DLD1 (cell line): ENCODE results near the gene MORN1.

Experiments used
- in situ Hi-C: cut with HindIII; loops from 2 replicates; pipeline ENCODE4 v1.10.0; 2017; ENCODE audit warnings: low sequenced_read_pairs

Gene MORN1

DNA sequence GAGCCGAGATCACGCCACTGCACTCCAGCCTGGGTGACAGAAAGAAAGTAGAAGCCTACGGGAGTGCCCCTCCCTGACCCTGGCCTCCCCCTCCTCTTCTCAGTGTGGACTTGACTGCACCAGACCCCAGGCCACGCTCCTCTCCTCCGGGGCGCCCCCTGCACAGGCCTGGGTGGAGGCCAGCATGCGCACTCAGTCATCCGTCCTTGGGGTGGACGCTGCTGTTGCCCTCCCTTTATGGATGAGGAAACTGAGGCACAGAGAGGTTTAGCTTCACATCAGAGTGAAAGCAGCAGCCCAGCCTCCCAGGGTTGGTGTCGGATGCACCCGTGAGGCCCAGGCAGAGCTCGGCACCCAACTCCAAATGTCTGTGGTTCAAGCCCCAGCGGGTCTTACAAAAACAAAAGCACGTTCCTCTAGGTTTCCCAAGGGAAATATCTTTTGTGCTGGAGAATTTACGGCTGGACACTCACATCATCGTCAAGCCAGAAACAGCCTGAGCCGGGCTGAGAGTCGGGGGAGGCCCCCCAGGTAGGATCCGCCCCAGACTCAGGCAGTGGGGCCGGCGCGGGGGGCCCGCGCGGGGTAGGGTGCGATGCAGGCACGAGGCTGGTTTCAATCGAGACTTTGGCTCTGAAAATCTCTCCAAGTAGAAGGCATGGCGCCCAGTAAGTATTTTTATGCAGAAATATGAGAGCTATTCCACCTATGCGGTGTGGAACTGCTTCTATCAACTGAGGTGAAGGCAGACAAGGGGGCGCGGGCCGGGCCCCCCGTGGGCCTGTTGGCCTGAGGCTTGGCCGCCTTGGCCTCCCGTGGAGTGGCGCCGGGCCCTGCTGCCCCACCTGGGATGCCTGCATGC is 36.6 kb downstream of the MORN1 start:
- in situ Hi-C loops = no loop called here

DNA sequence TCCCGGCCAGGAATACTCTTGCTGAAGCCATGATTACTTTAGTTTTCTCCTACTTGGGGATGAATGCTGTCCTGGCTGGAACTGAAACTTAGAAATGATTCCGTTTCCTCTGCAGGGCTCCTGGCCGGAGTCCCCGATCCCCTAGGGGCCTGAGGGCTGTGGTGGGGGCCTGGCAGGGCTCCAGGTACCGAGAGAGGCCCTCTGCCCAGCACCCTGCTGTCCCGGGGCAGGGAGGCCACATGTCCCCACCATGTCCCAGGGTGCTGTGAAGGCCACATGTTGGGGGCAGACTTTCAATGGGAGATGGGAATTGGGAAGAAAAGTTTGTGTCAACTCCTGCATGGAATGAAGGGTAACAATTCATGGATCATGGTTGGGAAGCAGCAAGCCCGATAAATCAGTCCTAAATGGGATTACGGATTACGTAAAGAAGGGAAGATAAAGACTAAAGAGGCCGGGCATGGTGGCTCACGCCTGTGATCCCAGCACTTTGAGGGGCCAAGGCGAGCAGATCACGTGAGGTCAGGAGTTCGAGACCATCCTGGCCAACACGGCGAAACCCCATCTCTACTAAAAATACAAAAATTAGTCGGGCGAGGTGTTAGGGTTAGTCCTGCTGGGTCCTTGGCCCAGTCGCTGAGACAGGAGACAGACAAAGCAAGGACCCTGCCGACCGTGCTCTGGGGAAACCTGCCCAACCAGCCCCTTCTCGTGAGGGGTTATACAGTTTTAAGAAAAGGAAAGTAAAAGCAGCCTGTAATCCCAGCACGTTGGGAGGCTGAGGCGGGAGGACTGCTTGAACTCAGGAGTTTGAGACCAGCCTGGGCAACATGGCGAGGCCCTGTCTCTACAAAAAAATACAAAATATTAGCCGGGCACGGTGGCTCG is 37.6 kb downstream of the MORN1 start:
- in situ Hi-C loops = no loop called here

DNA sequence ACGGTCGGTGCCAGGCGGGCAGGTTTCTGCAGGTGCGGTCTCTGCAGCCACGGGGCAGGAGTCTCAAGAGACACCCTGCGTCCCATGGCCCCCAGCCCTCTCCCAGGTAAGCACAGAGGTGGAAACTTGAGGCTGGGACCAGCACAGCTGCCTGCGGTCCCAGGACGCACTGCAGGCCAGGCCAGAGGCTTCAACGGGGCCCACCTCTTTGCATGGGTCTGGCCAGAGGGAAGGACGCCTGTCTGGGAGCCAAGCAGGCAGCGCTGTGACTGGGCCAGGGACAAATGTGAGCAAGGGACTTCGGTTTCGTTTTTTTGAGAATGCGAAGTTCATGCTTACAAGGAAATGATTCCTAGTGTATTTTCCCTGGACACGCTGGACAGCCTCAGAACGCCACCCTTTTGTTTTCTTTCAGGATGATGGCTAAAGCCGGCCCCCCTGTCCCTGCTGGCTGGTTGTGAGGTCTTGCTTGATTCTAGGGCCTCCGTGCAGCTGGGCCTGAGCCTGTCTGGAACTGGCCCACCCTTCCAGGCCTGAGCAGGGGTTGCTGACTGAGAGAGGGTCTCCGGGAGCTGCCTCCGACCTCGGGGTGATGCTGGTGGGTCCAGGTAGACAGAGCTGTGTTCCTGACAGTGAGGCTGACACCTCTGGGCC is 38.3 kb downstream of the MORN1 start:
- in situ Hi-C loops = no loop called here

DNA sequence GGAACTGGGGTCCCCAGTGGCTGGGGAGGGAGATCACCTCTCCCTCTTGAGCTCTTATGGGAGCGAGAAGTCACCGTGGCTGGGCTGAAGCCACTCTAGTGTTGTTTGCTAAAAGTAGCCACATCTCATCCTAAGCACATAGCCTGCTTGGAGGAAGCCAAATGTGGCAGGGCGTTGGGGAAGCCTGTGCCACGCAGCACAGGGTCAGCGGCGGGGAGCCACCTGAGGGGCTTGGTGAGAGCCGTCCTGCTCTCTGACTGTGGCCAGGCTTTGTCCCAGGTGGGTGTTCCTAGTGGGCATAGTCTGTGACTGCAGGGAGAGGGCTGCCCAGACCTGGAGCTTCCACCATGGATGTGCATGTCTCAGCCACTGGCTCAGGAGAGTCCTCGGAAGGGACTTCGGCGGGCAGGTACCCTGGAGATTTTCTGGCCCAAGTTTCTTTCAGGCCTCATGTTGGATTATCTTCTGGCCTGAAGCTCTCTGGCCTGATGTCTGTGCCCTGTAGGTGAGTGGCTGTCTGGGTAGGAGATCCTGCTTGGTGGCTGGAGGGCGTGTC is 38.9 kb downstream of the MORN1 start:
- in situ Hi-C loops = no loop called here

DNA sequence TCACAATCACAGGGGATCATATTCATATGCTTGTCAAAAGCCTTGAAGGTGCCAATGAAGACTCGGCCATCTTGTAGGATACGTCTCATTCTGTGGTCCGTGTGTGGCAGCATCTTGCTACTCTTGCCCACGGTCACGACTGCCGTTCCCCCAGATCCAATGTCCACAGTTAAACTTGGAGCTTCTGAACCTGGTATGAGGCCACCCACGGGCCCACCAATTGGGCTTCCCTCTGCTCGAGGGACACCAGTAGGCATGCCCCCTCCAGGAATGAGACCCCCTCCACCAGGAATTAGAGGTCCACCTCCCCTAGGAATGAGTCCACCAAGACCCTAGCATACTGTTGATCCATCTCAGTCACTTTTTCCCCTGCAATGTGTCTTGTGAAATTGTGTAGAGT is 39.6 kb downstream of the MORN1 start:
- in situ Hi-C loops = no loop called here

DNA sequence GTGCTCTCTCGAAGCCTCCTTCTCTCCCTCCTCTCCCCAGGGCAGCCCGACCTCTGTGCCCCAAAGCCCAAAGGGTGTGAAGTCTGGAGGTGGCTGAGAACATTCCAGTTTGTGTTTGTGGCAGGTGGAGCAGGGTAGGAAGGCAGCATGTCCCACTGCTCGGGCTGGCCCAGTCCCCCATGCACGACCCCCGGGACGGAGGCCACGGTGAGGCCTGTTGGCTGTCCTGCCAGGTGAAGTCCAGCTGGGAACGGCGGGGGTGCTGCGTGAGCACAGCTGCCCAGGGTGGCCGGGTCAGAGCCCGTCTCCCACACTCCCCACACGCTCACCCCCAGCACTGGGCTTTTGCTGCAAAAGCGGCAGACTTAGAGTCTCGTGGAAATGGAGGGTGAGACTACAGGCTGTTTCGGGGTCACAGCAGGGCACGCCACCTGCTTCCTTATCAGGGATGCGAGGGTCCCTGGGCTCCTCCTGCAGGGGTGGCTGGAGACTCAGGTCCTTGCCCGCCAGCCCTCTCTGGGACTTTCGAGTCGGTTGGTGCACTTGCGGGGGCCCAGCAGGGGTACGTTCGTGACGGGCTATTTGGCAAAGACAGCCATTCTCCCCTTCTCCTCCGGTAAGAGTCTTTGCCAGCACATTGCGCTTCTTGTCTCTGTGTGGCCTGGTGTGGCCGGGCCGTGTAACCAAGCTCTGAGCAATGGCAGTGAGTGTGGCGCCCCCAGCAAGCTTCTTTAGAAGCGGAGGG is 40.3 kb downstream of the MORN1 start:
- in situ Hi-C loops = no loop called here

DNA sequence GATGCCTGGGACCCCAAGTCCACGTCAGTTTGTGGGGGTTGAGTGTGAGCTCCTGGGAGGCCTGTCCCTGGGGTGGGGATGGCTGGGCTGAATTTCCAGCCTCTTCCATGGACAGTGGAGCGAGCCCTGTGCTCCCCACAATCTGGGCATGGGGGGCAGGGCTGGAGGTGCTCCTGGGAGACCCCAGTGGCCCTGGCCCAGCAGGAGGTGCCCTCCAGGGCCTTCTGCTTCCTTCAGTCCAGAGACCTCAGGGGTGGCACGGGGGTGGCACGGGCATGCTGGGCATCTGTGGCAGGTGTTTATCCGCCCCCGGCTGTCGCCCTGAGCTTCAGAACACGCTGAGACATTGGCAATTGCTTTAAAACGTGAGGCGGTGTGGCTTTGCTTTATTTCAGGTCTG is 40.9 kb downstream of the MORN1 start:
- in situ Hi-C loops = no loop called here

DNA sequence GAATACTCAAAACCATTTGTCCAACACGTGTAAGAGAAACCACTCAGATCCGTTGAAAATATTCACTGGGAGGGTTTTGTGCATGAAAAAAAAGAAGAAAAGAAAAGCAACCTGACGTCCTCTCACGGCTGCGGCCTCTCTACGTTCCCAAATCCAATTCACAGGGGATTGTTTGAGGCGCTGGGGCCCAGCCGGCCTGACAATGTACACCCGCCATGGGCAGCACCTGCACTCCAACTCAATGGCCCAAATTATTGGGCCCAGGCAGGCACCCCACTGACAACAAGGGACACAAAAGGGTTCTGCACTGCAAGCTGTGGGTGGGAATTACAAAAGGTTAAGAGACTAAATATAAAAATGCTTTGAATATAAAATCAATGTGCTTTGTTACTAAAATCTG is 41.5 kb downstream of the MORN1 start:
- in situ Hi-C loops = loop anchor here (10.0 kb wide), 1 partner anchor 155 kb away; the partner anchor contains the start of gene FAAP20

DNA sequence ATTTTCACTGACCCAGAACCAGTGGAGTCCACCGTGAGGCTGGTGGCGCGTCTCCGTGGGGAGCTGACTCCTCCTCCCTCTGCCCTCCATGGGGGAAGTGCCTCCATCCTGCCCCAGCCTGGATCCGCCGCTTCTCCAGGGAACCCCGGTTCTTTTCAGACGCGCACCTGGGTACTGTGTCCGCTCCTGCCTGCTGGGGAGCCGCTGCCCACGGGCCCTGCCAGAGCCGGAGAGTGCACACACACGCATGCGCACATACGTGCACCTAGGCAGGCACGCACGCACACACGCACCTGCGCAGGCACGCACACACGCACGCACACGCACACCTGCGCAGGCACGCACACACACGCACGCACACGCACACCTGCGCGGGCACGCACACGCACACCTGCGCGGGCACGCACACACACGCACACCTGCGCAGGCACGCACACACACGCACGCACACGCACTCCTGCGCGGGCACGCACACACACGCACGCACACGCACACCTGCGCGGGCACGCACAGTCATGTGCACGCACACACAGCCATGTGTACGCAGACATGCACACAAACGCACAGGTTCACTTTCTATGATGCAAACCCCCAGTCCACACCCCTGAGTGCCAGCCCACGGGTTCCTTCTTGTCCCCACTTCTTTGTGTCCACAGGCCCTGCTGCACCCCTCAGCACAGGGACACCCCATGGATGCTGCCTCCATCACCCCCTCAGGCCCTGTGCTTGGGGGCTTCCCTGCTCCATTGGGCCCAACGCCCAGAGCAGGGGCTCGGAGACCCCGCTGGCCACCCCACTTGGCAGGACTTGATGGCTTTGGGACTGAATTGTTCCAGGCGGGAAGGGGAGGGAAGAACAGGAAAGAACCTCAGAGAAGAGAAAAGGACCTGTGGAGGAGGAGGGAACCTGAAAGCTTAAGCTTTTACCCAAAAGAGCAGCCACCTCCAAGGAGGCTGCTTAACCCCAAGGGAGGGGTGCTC is 42.7 kb downstream of the MORN1 start:
- in situ Hi-C loops = loop anchor here (10.0 kb wide), 1 partner anchor 154 kb away; the partner anchor contains the start of gene FAAP20

DNA sequence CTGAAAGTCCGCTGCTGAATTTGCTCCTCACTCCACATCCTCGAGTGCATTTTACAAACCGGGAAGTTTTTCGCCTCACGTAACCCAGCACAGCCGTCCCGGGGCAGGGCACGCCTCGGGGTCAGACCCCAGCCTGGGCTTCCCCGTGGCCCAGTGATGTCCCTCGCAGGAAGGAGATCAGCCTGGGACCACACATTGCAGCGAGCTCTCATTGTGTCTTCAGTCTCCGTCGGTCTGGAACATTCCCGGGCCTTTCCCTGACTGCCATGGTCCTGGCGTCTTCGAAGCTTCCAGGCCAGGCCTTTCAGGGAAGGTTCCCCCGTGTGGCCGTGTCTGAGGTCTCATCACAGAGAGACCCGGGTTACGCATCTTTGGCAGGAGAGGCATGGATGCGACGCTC is 43.5 kb downstream of the MORN1 start:
- in situ Hi-C loops = loop anchor here (10.0 kb wide), 1 partner anchor 153 kb away; the partner anchor contains the start of gene FAAP20

DNA sequence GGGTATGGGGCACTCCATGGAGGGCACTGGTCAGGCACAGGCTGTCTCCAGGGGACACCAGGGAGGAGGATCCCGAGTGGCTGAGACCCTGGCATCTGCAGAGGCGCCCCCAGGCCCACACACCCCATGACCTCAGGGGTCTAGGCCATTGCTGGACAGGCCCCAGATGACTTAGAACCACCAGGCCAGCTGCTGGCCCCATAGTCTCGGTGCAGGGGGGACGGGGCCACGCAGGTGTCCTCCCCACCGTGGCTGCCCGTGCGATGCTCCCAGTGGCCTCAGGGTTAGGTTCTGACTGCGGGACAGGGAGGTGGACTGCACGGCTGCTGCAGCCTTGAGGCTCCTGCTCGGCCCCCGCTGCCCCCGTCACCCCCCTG is 44.0 kb downstream of the MORN1 start:
- in situ Hi-C loops = loop anchor here (10.0 kb wide), 1 partner anchor 153 kb away; the partner anchor contains the start of gene FAAP20

DNA sequence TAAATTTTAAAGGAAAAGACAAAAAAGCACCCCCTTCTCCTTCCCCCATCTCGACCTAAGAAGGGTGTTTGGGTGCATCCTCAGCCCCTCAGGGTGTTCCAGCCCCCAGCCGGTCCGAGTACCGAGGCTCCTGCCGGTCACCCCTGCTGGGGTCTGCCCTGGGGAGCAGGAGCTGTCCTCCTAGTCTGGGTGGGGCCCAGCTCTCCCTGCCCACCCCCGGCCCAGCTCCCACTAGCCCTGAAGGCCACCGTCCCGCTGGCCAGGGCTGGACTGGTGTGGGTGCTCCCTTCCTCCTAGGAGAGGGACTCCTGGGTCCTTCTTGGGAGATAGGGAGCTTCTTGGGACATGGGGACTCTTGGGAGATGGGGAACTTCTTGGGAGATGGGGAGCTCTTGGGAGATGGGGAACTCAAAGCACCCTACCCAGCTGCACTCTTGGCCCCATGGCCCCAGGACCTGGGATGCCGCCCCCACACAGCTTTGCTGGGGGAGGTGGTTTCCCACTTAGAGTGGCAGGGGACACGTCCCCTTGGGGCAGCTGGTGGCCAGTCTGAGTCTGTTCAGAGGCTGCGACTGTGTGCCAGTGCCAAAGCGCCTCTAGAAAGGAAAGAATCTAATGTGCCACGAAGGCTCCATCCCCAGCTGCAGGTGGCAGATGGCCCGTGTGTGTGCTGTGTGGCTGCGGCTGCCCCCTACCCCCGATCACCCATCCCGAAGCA is 44.5 kb downstream of the MORN1 start:
- in situ Hi-C loops = loop anchor here (10.0 kb wide), 1 partner anchor 152 kb away; the partner anchor contains the start of gene FAAP20

DNA sequence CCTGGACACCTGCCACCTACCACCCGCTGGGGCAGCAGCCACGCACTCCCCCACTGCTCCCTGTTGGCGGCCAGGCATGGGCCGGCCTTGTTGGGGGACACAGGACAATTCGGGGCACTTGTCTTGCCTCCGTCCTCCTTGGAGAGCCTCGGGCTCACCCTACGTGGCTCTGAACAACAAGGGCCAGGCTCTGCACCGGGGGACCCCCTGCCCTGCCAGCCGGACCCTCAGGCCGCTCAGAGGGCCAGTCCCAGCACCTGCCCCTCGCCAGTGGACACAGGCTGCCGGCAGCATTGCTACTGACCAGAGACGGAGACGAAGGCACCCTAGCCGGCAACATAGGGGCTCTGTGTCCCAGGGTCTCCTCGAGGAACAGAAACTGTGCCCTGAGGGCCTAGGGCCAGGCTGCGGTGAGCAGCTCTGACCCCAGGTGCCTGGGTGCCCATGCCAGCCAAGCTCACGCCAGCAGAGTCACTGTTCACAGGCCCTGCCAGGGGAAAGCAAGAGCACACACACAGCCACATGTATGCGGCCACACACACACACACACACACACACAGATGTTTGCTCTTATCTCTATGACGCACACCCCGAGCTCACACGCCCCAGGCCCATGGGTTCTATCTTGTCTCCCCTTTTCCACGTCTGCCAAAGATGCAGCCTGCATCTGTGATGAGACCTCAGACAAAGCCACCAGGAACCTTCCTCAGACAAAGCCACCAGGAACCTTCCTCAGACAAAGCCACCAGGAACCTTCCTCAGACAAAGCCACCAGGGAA is 45.9 kb downstream of the MORN1 start:
- in situ Hi-C loops = loop anchor here (10.0 kb wide), 1 partner anchor 151 kb away; the partner anchor contains the start of gene FAAP20

DNA sequence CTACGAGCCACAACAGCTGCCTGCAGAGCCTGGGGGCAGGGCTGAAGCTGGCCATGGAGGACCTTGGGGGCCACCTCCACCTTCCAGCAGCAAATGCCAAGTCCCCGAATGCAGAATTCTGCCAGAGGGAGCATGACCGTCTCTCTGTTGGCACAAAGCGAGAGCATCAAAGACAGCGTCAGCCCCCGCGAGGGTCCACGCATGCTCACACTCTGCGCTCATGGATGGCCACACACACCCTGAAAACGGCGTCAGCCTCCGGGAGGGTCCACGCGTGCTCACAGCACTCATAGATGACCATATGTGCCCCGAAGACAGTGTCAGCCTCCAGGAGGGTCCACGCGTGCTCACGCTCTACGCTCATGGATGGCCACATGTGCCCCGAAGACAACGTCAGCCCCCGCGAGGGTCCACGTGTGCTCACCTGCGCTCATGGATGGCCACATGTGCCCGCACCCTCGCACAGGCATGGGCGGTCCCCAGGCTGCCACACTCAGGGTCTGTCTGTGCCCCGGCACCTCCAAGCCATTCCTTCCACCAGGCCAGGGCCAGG is 46.5 kb downstream of the MORN1 start:
- in situ Hi-C loops = loop anchor here (10.0 kb wide), 1 partner anchor 150 kb away; the partner anchor contains the start of gene FAAP20

DNA sequence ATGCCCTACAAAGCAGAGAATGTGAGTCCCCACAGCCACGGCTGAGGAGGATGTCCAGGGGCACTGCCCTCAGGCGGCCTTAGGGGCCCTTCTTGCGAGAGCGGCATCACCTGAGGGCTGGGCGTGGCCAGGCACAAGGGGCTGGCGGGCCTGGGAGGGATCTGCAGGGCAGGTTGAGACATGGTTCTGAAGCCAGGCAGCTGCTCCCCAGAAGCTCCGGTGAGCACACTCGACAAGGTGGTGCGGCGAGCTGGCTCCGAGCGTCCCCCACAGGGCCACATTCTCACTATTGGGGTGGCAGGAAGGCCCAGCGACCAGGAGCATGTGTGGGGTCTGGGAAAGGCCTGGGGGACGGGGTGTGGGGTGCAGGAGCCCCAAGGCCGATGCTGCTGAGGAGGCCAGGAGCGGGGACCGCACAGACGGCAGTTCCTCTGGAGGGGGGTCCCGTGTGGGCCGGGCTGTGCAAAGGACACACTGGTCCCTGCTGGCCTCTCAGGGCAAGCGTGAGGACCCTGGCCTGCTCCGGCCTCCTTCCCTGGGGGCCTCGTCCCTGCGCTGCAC is 47.2 kb downstream of the MORN1 start:
- in situ Hi-C loops = loop anchor here (10.0 kb wide), 1 partner anchor 149 kb away; the partner anchor contains the start of gene FAAP20
